ENCODE results near the gene PIP5KL1.

The PIP5KL1 gene

DNA sequence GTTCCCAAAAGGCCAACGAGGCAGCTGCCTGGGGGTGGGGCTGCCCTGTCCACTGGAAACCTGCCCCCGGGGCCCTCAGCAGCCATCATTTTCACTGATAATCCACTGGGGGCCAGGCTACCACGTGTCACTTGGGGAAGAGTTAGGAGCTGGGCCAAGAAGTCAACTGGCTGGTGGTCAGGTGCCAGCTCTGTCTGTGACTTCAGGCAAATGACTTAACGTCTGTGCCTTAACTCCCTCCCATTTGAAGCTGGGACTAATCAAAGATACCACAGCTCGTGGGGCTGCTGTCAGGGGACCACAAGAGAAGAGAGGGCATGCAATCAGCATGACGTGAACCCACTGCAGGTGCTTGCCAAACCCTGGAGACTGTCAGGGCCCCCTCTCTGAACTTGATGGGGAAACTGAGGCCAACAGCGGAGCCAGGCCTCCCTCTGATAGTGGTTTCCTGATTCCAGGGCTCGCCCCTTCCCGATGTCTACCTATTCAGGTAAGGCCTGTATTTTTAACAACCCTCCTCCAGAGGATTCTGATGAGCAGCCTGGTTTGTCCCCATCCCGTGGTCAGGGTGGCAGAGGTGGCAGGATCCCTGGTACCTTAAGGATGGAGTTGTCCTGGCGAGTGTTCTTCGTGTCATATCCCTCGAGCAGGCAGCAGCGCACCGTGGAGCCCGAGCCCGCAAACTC is 19.4 kb upstream of the PIP5KL1 start:
- ChIA-PET CTCF (interaction anchor here (0.6 kb wide), 1 partner anchor 41 kb away, joined by 3 read pairs; no protein-coding TSS in a partner anchor), POLR2A (ENCODE audit: low non-redundant PET) (no interaction called here)
- no peak for DNase-seq (ENCODE audit: low spot score)
- TF ChIP-seq, protein P1, sequence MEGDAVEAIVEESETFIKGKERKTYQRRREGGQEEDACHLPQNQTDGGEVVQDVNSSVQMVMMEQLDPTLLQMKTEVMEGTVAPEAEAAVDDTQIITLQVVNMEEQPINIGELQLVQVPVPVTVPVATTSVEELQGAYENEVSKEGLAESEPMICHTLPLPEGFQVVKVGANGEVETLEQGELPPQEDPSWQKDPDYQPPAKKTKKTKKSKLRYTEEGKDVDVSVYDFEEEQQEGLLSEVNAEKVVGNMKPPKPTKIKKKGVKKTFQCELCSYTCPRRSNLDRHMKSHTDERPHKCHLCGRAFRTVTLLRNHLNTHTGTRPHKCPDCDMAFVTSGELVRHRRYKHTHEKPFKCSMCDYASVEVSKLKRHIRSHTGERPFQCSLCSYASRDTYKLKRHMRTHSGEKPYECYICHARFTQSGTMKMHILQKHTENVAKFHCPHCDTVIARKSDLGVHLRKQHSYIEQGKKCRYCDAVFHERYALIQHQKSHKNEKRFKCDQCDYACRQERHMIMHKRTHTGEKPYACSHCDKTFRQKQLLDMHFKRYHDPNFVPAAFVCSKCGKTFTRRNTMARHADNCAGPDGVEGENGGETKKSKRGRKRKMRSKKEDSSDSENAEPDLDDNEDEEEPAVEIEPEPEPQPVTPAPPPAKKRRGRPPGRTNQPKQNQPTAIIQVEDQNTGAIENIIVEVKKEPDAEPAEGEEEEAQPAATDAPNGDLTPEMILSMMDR (conservative IDR thresholded peaks at IDR 0.05; ENCODE audit: low read depth), result no peak
- H3K27ac ChIP-seq, result peak overlapping the region; percentile 40

DNA sequence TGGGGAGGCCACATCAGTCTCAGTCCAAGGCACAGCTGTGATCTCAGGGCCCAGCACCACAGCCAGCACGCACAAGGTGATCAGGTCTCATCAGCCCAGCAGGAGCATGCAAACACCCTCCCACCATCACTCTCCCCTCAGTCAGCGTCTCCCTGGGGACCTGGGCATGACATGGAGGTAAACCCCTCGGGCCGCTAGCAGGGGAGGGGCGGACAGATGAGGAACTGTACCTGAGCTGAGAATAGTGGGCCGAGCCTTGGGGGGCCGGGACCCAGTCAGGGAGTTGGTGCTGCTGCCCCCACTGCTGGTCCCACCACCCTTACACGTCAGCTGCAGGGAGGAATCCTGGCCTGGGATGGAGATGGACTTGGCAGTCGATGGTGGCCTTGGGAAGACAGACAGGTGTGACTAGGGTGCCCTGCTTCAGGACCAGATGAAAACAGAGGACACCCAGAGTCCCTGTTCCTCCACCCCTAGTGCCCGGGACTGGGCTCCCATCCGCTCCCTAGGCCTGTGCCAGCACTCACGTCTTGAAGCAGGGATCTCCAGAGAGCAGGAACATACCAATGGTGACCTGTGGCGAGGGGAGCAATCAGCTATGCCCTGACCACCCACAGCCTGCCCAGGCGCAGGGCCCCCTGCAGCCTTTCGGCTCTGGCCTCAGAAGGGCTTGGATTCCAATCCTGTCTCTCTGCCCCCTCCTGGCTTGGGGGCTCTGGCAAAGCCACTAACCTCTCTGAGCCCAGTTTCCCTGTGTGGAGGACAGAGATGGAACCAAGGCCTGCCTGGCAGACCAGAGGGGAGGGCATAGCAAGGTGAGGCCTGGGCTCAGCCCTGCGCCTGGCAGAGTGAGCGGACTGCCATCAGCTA is 17.5 kb upstream of the PIP5KL1 start:
- DNase-seq (ENCODE audit: low spot score), result no peak
- TF ChIP-seq, protein P1 (conservative IDR thresholded peaks at IDR 0.05; ENCODE audit: low read depth), result no peak
- CTCF ChIA-PET, result interaction anchor here (1.3 to 1.4 kb wide), 2 partner anchors 31 to 87 kb away, joined by 4 read pairs; no protein-coding TSS in a partner anchor
- POLR2A ChIA-PET (ENCODE audit: low non-redundant PET), result no interaction called here
- peak overlapping the region; percentile 50 for H3K27ac ChIP-seq

DNA sequence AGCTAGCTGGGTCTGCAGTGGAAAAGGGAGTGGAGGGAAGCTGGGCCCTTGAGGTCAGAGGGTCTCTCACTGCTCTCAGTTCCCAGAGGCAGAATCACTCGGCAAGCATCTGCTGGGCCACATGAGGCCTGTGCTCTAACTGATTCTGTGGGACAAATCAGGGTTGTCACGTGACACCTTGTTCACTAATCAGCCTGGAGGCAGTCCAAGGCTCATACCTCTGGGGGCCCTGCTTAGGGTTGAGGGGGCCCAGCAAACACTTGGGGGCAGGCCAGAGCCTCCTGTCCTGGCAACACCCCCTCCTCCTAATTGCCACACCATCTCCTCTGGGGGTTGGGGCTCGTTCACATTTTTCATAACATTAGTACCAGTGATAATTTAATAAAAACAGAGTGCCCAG is 16.2 kb upstream of the PIP5KL1 start:
- DNase-seq (ENCODE audit: low spot score), result no peak
- POLR2A ChIA-PET (ENCODE audit: low non-redundant PET), result interaction anchor here (0.6 kb wide), 1 partner anchor 93 kb away, joined by 5 read pairs; no protein-coding TSS in a partner anchor
- H3K27ac ChIP-seq, result peak overlapping the region; percentile 50
- TF ChIP-seq, protein P1 (conservative IDR thresholded peaks at IDR 0.05; ENCODE audit: low read depth), result no peak
- CTCF ChIA-PET, result no interaction called here

DNA sequence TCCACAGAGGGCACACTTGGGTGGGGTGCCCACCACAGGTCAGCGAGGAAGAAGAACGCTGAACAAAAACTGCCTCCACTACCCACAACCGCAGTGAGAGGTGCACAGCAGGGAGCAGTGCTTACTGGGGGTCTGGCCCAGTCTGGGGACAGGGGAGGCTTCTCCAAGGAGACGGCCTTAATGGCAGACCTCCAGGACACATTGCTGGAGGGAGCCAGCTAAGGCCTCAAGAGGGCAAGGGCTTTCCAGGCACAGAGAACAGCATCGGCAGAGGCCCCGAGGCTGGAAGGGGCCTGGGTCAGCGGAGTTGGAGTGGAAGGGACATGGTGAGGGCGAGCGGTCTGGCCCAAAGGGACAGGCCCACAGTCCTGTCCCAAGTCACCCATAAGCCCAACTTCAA is 15.4 kb upstream of the PIP5KL1 start:
- CTCF ChIA-PET, result interaction anchor here (4.2 kb wide), 1 partner anchor 8 kb away, joined by 31 read pairs; no protein-coding TSS in a partner anchor
- POLR2A ChIA-PET (ENCODE audit: low non-redundant PET), result interaction anchor here (0.6 kb wide), 2 partner anchors 94 to 99 kb away, joined by 3 to 5 read pairs; no protein-coding TSS in a partner anchor
- TF ChIP-seq, protein P1 (conservative IDR thresholded peaks at IDR 0.05; ENCODE audit: low read depth), result no peak
- no peak for DNase-seq (ENCODE audit: low spot score)
- H3K27ac ChIP-seq, result peak overlapping the region; percentile 50

DNA sequence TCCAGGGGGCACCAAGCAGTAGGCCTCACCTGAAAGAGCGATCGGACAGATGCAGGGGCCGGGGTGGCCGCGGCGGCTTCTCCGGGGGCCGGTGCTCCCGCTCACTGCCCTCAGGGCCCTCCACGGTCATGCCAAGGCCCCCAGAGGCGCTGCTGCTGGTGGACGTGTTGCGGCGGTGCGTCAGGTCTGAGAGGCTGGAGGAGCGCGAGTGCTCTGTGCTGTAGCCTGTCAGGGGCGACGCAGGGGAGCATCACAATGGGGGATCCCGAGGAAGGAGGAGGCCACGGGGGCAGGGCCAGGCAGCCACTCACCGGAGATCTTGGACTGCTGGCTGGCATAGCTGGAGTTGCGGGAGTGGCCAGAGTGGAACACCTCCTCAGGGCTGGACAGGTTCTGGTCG is 14.8 kb upstream of the PIP5KL1 start:
- ChIA-PET POLR2A (ENCODE audit: low non-redundant PET) (interaction anchor here (0.6 kb wide), 1 partner anchor 99 kb away, joined by 3 read pairs; no protein-coding TSS in a partner anchor), CTCF (interaction anchor here (3.7 to 4.2 kb wide), 2 partner anchors 8 to 90 kb away, joined by 31 to 68 read pairs; no protein-coding TSS in a partner anchor)
- peak overlapping the region; percentile 50 for H3K27ac ChIP-seq
- TF ChIP-seq, protein P1 (conservative IDR thresholded peaks at IDR 0.05; ENCODE audit: low read depth), result no peak
- DNase-seq (ENCODE audit: low spot score), result no peak

DNA sequence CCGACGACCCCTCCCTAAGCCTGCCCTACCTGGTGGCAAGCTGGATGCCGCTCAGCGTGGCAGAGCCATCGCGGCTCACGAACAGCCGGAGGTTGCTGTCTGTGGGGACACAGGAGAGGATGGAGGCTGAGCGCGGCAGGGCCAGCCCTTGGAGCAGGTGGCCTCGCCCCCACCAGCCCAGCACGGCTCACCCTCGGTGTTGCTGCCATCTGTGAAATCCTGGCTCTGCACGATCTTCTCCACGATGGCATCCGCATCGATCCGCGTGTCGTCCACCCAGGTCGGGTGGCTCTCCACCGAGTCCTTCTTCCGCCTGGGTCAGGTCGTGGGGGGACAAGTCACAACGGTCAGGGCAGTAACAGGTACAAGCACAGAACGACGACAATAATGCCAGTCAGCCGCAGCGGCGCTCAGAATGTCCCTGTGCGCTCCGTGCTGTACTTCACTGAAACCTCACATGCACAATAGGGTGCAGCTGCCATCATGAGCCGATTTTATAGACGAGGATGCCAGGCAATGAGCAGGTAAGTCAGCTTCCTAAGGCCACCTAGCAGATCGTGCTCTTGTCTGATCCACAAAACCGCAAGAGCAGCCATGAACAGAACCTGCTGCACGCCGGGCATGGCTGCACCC is 14.1 kb upstream of the PIP5KL1 start:
- ChIA-PET POLR2A (ENCODE audit: low non-redundant PET) (interaction anchor here (0.5 to 1.2 kb wide), 2 partner anchors 27 to 39 kb away, joined by 3 read pairs; no protein-coding TSS in a partner anchor), CTCF (interaction anchor here (0.7 to 4.2 kb wide), 14 partner anchors 9 to 173 kb away, joined by 3 to 68 read pairs (median 6); partner anchors contain the start of genes EEIG1 and PIP5KL1)
- TF ChIP-seq, protein P1 (conservative IDR thresholded peaks at IDR 0.05; ENCODE audit: low read depth), result no peak
- peak overlapping the region; percentile 32 for H3K27ac ChIP-seq
- DNase-seq (ENCODE audit: low spot score), result no peak
